ENCODE measurements around the gene TACC2. TPM values are rescaled to one million over a fixed set of nuclear protein-coding genes. Genes with fewer than 3 reads are reported as not detected.
A peak's percentile ranks its signal among the peaks of the same experiment; 100 is the strongest.

The TACC2 gene
- total RNA-seq, 2 donors from 2014 or later: 247 to 286 TPM

DNA sequence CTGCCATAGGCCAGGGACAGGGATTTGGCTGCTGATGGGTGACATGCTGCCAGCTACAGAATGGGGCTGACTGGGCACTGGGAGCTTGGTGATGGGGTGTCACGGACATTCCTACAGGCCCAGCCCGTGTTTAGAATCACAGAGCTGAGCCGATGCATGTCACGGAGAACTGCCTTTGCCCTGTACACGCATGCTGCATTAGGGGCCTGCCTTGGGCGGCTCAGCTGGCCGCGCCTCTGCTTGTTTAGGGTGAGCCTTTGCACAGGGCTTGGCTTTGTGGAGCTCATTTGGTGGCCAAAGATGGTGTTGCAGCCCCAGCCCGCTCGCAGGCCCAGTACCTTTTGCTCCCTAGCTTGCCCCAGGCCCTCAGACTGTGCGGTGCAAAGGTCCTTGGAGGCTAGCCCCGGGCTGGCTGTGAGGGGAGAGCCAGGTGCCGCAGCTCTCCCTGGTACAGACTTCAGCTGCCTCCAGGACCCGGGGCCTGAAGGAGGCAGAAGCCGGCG, 173.8 kb downstream of the TACC2 start:
- Histone ChIP-seq H3K4me1 (peaks cover 0 to 43% of the 10 kb centered on the region in 2 donors), H3K27ac (peak overlapping the region in 1 of 2 donors; percentile 71), H3K4me3 (peak overlapping the region in 1 of 2 donors; percentile 42), H3K27me3 (no peaks in the 10 kb centered on the region), H3K36me3 (peaks cover 19% of the 10 kb centered on the region), H3K9me3 (no peaks in the 10 kb centered on the region)
- DNase-seq (ENCODE audit: low spot score): no peak
- TF ChIP-seq, protein P1, sequence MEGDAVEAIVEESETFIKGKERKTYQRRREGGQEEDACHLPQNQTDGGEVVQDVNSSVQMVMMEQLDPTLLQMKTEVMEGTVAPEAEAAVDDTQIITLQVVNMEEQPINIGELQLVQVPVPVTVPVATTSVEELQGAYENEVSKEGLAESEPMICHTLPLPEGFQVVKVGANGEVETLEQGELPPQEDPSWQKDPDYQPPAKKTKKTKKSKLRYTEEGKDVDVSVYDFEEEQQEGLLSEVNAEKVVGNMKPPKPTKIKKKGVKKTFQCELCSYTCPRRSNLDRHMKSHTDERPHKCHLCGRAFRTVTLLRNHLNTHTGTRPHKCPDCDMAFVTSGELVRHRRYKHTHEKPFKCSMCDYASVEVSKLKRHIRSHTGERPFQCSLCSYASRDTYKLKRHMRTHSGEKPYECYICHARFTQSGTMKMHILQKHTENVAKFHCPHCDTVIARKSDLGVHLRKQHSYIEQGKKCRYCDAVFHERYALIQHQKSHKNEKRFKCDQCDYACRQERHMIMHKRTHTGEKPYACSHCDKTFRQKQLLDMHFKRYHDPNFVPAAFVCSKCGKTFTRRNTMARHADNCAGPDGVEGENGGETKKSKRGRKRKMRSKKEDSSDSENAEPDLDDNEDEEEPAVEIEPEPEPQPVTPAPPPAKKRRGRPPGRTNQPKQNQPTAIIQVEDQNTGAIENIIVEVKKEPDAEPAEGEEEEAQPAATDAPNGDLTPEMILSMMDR (IDR thresholded peaks at IDR 0.05): no peak

DNA sequence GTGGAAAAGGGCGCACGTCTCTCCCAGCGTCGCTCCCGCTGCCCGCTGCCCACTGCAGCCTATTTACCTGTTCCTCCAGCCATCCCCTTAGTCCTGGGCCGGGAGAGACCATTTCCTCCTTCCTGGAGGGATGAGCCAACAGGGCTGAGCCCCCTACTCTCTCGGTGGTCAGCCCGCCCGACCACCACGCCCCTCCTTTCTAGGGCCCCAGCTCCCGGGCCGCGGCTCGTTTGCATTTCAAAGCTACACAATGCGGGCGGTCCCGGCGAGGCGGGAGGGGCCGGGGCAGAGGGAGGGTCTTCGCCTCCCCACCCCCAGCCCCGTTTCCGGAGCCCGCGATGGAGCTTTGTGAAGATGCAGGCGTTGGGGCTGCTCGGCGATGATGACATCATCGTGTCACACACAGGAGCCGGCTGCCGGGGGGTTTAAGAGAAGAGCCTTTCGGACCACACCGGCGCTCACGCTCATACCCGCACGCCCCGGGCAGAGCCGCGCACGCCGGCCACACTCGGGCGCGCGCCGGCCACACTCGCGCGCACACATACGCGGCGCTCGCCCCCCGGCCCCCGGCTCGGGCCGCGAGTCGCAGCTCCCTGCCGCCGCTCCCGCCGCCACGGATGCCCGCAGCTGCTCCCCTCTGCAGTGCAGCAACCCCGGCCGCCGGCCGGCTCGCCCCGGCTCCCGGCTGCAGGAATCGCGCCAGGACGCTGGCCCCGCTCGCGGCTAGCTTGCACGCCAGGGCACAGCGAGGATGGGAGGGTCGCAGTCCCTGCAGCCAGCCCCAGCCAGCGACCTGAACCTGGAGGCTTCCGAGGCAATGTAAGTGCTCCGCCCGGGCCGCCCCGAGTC, 174.4 kb downstream of the TACC2 start:
- no peak for DNase-seq (ENCODE audit: low spot score)
- TF ChIP-seq, protein P1 (IDR thresholded peaks at IDR 0.05): no peak
- no peaks in the 10 kb centered on the region for H3K27me3 ChIP-seq
- H3K4me3 ChIP-seq: peak overlapping the region; percentile 7 to 42
- no peaks in the 10 kb centered on the region for H3K9me3 ChIP-seq
- peak overlapping the region in 1 of 2 donors; percentile 71 for H3K27ac ChIP-seq
- H3K36me3 ChIP-seq: peaks cover 18% of the 10 kb centered on the region
- peaks cover 0 to 43% of the 10 kb centered on the region in 2 donors for H3K4me1 ChIP-seq

DNA sequence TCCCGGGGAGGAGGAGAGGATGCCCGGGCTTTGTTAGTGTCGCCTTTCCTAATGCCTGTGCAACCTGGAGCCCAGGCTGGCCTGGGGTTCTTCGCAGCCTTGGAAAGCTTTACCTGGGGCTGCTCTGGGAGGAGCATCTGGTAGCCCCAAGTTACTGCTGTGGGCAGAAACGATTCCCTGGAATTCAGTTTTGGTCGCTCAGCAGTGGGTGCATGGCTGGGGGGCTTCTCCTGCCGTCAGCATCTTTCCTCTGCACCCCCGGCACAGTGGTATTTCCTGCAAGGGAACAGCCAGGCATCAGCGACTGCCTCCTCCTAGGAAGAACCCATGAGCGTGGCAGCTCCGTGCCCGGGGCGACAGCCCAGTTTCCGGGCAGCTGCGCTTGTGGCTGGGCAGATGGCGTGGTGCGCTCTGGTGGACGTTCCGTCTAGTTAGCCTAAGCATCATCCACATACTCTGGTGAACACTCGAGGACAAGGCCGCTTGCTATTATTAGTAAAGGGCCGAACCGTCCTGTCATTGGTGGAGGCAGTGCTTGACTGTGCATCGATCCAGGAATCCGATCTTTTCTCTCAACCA, 175.1 kb downstream of the TACC2 start:
- Histone ChIP-seq H3K4me3 (peak overlapping the region in 1 of 2 donors; percentile 42), H3K9me3 (no peaks in the 10 kb centered on the region), H3K27me3 (no peaks in the 10 kb centered on the region), H3K4me1 (peaks cover 0 to 43% of the 10 kb centered on the region in 2 donors), H3K27ac (peak overlapping the region in 1 of 2 donors; percentile 71), H3K36me3 (peaks cover 10% of the 10 kb centered on the region)
- TF ChIP-seq, protein P1 (IDR thresholded peaks at IDR 0.05): no peak
- no peak for DNase-seq (ENCODE audit: low spot score)

DNA sequence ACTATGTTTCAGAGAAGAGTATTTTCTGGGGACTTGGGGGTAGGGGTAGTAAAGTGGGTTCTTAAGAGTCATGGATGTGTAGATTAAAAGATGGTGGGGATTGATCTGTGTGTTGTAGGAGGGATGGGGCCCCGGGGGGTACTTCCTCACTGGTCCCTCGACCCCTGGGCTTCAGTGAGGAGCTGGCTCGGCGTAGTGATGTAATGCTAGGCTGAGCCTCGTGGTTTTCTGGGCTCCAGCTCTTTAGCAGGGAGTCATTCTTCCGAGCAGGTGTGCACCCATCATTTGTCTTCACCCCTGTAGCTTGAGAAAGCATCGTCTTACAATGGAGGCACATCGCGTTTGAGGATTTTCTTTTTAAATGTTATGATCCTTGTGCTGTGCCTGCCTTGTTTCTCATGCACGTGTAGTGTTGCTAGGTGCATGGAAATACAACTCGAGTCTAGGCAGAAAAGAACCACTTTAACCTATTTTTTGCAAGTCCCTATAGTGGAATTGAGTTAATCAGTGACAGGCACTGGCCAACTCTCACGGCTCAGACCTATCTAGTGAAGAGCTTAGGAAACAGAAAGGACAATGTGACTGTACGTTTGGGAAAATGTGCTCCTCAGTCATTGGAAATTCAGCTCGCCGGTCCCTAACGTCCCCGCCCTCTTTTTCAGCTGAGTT, 176.0 kb downstream of the TACC2 start:
- TF ChIP-seq, protein P1 (IDR thresholded peaks at IDR 0.05): no peak
- H3K9me3 ChIP-seq: no peaks in the 10 kb centered on the region
- no peaks in the 10 kb centered on the region for H3K27me3 ChIP-seq
- peaks cover 0 to 36% of the 10 kb centered on the region in 2 donors for H3K4me1 ChIP-seq
- no peak overlapping the region for H3K4me3 ChIP-seq
- H3K36me3 ChIP-seq: peaks cover 2% of the 10 kb centered on the region
- peak overlapping the region in 1 of 2 donors; percentile 71 for H3K27ac ChIP-seq
- no peak for DNase-seq (ENCODE audit: low spot score)

DNA sequence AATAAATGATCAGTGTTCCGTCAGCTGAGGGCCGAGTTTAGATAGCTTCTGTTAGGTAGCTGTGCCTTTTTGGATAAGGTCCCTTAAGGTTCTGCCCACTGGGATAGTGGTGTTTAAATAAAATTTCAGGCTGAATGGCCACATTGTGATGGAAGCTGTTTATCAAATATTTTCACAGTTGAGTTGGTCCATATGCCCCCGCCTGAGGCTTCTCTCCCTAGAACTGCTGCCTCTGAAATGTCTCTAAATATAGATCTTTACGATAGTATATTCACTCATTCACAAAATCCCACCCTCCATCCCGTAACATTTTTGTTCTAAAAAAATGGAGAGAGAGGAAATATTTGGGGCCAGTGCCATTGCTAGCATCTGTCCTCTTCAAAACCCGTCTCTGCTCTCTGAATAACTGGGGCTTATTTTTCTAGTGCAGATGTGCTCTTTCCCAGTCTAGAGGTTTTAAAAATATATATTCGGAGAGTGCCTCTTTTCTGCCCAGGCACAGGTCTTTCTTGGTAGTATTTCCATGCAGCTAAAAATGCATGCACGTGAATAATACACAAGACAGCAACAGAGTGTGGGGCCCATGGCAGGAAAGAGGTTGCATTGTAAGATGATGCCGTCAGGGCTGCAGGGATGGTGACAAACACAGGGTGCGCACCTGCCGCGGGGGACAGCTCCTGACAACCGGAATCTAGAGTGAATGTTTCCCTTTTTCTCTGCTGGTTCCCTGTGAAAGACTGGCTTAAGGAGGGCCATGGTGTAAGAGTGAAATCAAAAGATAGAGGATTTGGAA, 176.7 kb downstream of the TACC2 start:
- DNase-seq (ENCODE audit: low spot score): no peak
- Histone ChIP-seq H3K27me3 (no peaks in the 10 kb centered on the region), H3K36me3 (no peaks in the 10 kb centered on the region), H3K4me3 (no peak overlapping the region), H3K4me1 (peaks cover 0 to 35% of the 10 kb centered on the region in 2 donors), H3K27ac (peak overlapping the region in 1 of 2 donors; percentile 71), H3K9me3 (no peaks in the 10 kb centered on the region)
- TF ChIP-seq, protein P1 (IDR thresholded peaks at IDR 0.05): no peak
